Uterus (tissue), 4 donors: ENCODE data around the gene PXT1. TPM values are rescaled to one million over a fixed set of nuclear protein-coding genes. Genes with fewer than 3 reads are reported as not detected.

Experiments used
- DNase-seq, 2 donors: peaks; one replicate each; pipeline ENCODE4 v3.0.0-alpha.2; 2019 to 2020
- H3K27ac ChIP-seq, 2 donors: fragments of 200-600 bp; sonication (generic); 1 replicate in 1 of 2; 2 replicates in 1 of 2; pipeline ENCODE4 v1.5.1; 2016 to 2018
- H3K27me3 ChIP-seq, 2 donors: fragments of 200-600 bp; sonication (generic); one replicate each; pipeline ENCODE4 v1.5.1; 2018 to 2019; ENCODE audit warnings: control low read depth in 1 of 2
- H3K36me3 ChIP-seq, 2 donors: fragments of 200-600 bp; sonication (generic); one replicate each; pipeline ENCODE4 v1.5.1; 2019; ENCODE audit warnings: control low read depth in 1 of 2
- H3K4me1 ChIP-seq, 2 donors: fragments of 200-600 bp; sonication (generic); one replicate each; pipeline ENCODE4 v1.5.1; 2018 to 2019; ENCODE audit warnings: control low read depth in 1 of 2
- H3K4me3 ChIP-seq, 2 donors: fragments of 200-600 bp; sonication (generic); 1 replicate in 1 of 2; 2 replicates in 1 of 2; pipeline ENCODE4 v1.5.1; 2018 to 2019; ENCODE audit warnings: mild to moderate bottlenecking in 1 of 2
- H3K9me3 ChIP-seq, 2 donors: fragments of 200-600 bp; sonication (generic); one replicate each; pipeline ENCODE4 v1.5.1; 2019; ENCODE audit warnings: control low read depth in 1 of 2
- POLR2A ChIP-seq, 2 donors: fragments of 450-650 bp; IDR thresholded peaks; one replicate each; pipeline ENCODE4 v1.6.1; 2016; ENCODE audit warnings: antibody characterized with exemption in 2 of 2, mild to moderate bottlenecking in 1 of 2, moderate library complexity in 1 of 2
- intact Hi-C: fragments of 100-400 bp; cut with DNase I; formaldehyde crosslinking; loops from one replicate; pipeline ENCODE4 v1.15.1; 2023; ENCODE audit warnings: low total_unique reads
- total RNA-seq, 4 donors: library from RNA; depleted of rRNA in 3 of 4; stranded (reverse); fragments of >200 nt in 3 of 4; gene quantifications; one replicate each; pipeline versions ENCODE4 v1.1.0 to v1.2.4, GENCODE V29; 2014 to 2023
- TF ChIP-seq, protein P1 (sequence below), 4 experiments: fragments of 200-600 bp in 2 of 4; fragments of 450-650 bp in 2 of 4; sonication (generic) in 2 of 4; IDR thresholded peaks; one replicate each; pipeline ENCODE4 v1.5.1; 2016 to 2019; ENCODE audit warnings: antibody characterized with exemption in 4 of 4, mild to moderate bottlenecking in 2 of 4, moderate library complexity in 1 of 4
- donor health status: DM: yes; HTN: yes; CAD: no.

PXT1 gene
- total RNA-seq, 4 donors from 2014 or later = not detected

DNA sequence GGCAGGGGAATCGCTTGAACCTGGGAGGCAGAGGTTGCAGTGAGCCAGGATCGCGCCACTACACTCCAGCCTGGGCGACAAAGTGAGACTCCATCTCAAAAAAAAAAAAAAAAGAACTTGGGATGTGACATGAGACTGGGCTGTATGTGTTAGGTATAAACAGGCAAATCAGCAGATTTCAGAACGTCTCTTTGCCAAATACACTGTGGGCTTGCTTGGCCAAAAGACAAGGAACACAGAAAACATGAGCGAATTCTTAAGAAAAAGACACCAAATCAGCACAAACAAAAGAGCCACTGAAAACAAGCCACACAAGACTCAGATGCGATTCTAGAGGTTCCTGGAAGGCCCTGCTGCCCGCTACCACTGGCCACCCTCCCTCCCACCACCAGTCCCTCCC is 67.7 kb downstream of the PXT1 start:
- no peak overlapping the region for H3K27ac ChIP-seq
- intact Hi-C loops = no loop called here
- H3K27me3 ChIP-seq = no peaks in the 10 kb centered on the region
- no peak for DNase-seq
- H3K9me3 ChIP-seq = no peaks in the 10 kb centered on the region
- TF ChIP-seq, protein P1, sequence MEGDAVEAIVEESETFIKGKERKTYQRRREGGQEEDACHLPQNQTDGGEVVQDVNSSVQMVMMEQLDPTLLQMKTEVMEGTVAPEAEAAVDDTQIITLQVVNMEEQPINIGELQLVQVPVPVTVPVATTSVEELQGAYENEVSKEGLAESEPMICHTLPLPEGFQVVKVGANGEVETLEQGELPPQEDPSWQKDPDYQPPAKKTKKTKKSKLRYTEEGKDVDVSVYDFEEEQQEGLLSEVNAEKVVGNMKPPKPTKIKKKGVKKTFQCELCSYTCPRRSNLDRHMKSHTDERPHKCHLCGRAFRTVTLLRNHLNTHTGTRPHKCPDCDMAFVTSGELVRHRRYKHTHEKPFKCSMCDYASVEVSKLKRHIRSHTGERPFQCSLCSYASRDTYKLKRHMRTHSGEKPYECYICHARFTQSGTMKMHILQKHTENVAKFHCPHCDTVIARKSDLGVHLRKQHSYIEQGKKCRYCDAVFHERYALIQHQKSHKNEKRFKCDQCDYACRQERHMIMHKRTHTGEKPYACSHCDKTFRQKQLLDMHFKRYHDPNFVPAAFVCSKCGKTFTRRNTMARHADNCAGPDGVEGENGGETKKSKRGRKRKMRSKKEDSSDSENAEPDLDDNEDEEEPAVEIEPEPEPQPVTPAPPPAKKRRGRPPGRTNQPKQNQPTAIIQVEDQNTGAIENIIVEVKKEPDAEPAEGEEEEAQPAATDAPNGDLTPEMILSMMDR (IDR thresholded peaks at IDR 0.05) = no peak
- no peak for TF ChIP-seq POLR2A (IDR thresholded peaks at IDR 0.05)
- no peaks in the 10 kb centered on the region for H3K36me3 ChIP-seq
- no peak overlapping the region for H3K4me3 ChIP-seq
- H3K4me1 ChIP-seq = no peaks in the 10 kb centered on the region

DNA sequence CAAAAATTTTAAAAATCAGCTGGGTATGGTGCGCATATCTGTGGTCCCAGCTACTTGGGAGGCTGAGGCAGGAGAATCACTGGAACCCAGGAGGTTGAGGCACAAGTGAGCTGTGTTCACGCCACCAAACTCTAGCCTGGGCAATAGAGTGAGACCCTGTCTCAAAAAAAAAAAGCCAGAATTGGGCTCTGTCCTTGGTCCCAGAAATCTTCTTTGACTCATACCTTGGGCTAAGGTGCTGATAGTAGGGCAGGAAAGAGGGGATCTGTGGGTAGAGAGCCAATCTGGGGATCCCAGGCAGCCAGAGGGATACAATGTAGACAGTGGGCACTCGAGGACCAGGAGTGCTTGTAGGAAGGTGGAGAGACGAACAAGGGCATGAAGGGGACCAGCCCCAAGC is 68.5 kb downstream of the PXT1 start:
- intact Hi-C loops = no loop called here
- no peaks in the 10 kb centered on the region for H3K36me3 ChIP-seq
- H3K4me1 ChIP-seq = no peaks in the 10 kb centered on the region
- no peaks in the 10 kb centered on the region for H3K27me3 ChIP-seq
- TF ChIP-seq, protein P1 (IDR thresholded peaks at IDR 0.05) = no peak
- TF ChIP-seq POLR2A (IDR thresholded peaks at IDR 0.05) = no peak
- H3K4me3 ChIP-seq = no peak overlapping the region
- DNase-seq = no peak
- no peak overlapping the region for H3K27ac ChIP-seq
- no peaks in the 10 kb centered on the region for H3K9me3 ChIP-seq

DNA sequence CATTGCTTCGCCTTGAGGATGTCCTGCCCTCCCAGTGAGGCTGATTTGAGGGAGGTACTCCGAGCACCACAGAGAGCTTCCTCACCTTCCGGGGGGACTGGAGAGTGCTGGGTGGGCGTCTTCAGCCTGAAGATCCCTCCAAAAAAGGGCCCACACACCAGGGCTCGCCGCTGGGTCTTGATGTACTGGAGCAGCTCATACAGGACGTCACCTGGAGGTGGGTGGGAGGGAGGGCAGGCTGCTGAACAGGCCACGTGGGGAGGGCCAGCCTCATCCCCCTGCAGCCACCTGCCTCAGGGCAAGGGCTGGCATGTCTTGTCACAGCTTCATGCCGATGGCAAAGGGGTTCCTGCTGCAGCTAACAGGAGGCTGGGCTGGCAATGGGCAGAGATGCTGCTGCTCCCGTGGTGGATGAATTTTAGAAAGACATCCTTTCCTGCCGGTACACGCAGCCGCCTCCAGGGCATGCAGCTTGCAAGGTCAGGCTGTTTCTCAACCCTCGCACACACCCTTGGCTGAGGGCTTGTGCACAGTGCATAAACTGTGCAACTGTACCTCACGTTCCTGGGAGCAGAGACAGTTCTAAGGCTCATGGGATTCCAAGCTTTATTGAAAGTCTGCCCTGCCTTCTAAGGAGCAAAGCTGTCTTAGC is 69.2 kb downstream of the PXT1 start:
- intact Hi-C loops = no loop called here
- Histone ChIP-seq H3K4me1 (no peaks in the 10 kb centered on the region), H3K36me3 (no peaks in the 10 kb centered on the region), H3K9me3 (no peaks in the 10 kb centered on the region), H3K27ac (no peak overlapping the region), H3K27me3 (no peaks in the 10 kb centered on the region), H3K4me3 (no peak overlapping the region)
- TF ChIP-seq POLR2A (IDR thresholded peaks at IDR 0.05) = no peak
- TF ChIP-seq, protein P1 (IDR thresholded peaks at IDR 0.05) = no peak
- DNase-seq = no peak

DNA sequence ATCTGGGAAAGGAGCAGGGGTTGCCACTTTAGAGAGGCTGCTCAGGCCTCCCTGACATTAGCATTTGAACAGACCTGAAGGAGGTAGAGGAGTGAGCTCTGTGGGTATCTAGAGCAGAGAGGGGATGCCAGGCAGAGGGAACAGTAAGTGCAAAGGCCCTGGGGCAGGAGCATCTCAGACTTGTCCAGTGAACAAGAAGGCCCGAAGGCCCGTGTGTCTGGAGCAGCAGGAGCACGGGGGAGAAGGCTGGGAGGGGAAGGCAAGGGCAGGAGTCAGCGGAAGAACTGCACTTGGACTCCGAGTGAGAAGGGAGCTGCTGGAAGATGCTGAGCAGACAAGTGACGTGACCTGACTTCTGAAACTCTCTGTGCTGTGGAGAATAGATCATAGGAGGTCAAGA is 70.6 kb downstream of the PXT1 start:
- Histone ChIP-seq H3K9me3 (no peaks in the 10 kb centered on the region), H3K4me3 (no peak overlapping the region), H3K36me3 (no peaks in the 10 kb centered on the region), H3K27me3 (no peaks in the 10 kb centered on the region), H3K4me1 (no peaks in the 10 kb centered on the region), H3K27ac (no peak overlapping the region)
- no peak for DNase-seq
- TF ChIP-seq POLR2A (IDR thresholded peaks at IDR 0.05) = no peak
- TF ChIP-seq, protein P1 (IDR thresholded peaks at IDR 0.05) = no peak
- intact Hi-C loops = no loop called here

DNA sequence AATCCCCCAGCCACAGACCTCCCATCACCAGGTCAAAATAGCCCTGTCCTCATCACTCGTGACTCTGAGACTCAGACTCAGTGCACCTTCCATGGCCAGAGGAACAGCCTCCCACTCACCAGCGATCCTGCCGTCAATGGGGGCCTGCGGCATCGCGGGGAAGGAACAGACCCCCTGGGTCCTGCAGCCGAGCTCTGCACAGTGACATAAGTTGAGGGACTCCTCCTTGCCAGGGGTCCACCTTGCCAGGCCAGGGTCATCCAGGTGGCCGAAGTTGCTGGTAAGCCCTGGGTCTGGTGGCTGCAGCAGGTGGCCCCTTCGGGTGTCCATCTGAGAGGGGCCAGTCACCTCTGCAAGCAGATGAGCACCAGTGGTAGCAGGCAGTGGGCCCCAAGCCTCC is 71.4 kb downstream of the PXT1 start:
- H3K27ac ChIP-seq = no peak overlapping the region
- H3K36me3 ChIP-seq = no peaks in the 10 kb centered on the region
- intact Hi-C loops = no loop called here
- no peak for DNase-seq
- no peaks in the 10 kb centered on the region for H3K27me3 ChIP-seq
- no peaks in the 10 kb centered on the region for H3K4me1 ChIP-seq
- H3K9me3 ChIP-seq = no peaks in the 10 kb centered on the region
- no peak overlapping the region for H3K4me3 ChIP-seq
- TF ChIP-seq POLR2A (IDR thresholded peaks at IDR 0.05) = no peak
- TF ChIP-seq, protein P1 (IDR thresholded peaks at IDR 0.05) = no peak
